GM18873 (cell line): ENCODE measurements around the gene TSPAN2.

Source experiments
- ATAC-seq: cut with Tn5 transposase; IDR thresholded peaks from one replicate; pipeline ENCODE4 v1.9.1; 2021; ENCODE audit warnings: mild to moderate bottlenecking, moderate library complexity, moderate number of reproducible peaks; ENCODE audit not compliant: unreplicated experiment, low FRiP score

The TSPAN2 gene

GRCh38 chr1:115089420-115090185 lies at the start of gene TSPAN2:
Gene TSPAN2, minus strand, starts transcription at chr1:115089503. Its CDS starts 71 bp downstream, at chr1:115089432.
- no peak for ATAC-seq

GRCh38 chr1:115138973-115139372 lies 49.7 kb upstream of the TSPAN2 start:
- ATAC-seq = no peak

DNA sequence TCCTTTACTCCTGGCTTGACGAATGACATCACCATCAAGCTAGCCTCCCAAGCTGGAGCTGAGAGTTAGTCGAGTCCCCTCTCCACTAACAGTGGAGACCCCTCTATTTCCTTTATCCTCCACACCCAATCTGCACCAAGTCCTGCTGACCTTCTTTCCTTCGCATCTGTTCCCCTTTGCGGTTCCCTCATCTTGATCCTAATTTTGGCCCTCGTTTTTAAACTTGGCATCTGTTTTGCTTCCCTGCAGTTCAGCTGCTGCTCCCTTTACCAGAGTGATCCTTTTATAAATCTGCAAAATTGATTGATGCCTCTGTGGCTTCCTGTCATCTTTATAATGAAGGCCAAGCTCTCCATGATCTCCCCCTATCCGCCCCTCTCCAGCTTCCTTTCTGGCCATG lies 49.0 kb upstream of the TSPAN2 start:
- no peak for ATAC-seq

GRCh38 chr1:115137191-115137590 lies 47.9 kb upstream of the TSPAN2 start:
- ATAC-seq = no peak

- ATAC-seq = no peak
These were observed 47.4 kb upstream of the TSPAN2 start for GRCh38 chr1:115136706-115137105.

DNA sequence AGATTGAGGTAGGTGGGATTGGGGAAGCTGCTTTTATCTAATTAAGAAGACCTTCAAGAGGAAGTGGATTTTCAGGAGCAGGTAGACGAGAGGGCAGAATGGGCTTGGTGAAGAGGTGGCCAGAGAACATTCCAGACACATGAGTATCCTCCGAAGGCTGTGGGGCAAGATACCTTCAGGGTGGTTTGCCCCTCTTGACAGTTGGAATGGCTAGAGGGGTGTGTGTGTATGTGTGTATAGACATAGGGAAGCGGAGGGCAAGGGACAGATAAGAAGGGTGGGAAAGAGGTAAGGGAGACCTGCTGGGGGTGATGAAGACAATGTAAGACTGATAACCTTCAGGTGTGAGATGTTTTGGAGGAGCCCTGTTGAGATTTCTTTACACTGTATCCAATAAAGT lies 46.8 kb upstream of the TSPAN2 start:
- no peak for ATAC-seq

- no peak for ATAC-seq
These were observed 46.4 kb upstream of the TSPAN2 start for GRCh38 chr1:115135681-115136080.

GRCh38 chr1:115134850-115135480 lies 45.7 kb upstream of the TSPAN2 start:
- no peak for ATAC-seq

GRCh38 chr1:115134231-115134630 lies 44.9 kb upstream of the TSPAN2 start:
- no peak for ATAC-seq

GRCh38 chr1:115133440-115133839 lies 44.1 kb upstream of the TSPAN2 start:
- ATAC-seq = no peak

- ATAC-seq = no peak
These were observed 41.5 kb upstream of the TSPAN2 start for GRCh38 chr1:115130786-115131185.

- no peak for ATAC-seq
These were observed 39.9 kb upstream of the TSPAN2 start for GRCh38 chr1:115129071-115129640.

GRCh38 chr1:115127539-115127938 lies 38.2 kb upstream of the TSPAN2 start:
- no peak for ATAC-seq

GRCh38 chr1:115126516-115126915 lies 37.2 kb upstream of the TSPAN2 start:
- ATAC-seq = no peak

GRCh38 chr1:115123116-115123515 lies 33.8 kb upstream of the TSPAN2 start:
- ATAC-seq = no peak

- no peak for ATAC-seq
These were observed 32.5 kb upstream of the TSPAN2 start for GRCh38 chr1:115121793-115122192.

- no peak for ATAC-seq
These were observed 31.0 kb upstream of the TSPAN2 start for GRCh38 chr1:115120296-115120695.

GRCh38 chr1:115118611-115119010 lies 29.3 kb upstream of the TSPAN2 start:
- no peak for ATAC-seq

DNA sequence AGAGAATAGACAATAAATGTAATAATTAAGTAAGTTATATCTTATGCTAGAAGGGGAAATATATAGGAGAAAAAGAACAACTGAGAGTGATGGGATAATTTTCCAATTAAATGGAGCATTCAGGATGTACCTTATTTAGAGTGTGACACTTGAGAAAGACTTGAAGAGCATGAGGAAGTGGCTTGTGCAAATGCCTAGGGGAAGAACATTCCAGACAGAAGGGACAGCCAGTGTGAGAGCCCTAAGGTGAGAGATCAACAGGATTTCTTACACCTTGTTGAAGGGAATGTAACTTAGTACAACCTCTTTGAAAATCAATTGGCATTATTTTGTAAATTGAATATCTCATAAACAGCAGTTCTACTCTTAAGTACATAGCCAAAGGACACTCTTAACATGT lies 28.8 kb upstream of the TSPAN2 start:
- ATAC-seq = no peak

GRCh38 chr1:115117298-115117697 lies 28.0 kb upstream of the TSPAN2 start:
- no peak for ATAC-seq

DNA sequence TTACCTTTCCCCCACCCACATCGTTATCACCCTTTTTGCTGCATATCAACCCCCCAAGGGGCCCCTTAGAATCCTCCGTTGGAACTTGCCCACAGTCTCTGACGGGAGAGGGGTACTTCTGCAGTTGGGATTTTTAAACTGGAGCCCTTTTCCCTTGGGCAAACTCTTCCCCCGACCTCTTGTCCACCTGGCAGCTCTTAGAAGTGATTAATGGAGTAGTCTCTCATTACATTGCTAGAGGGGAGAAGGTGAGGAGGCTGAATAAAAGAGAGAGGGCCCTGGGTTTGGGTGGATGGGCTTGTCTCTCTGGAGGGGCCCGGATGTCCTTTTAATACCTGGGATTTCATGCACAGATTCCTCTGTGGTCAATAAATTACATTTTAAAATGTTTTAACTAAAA lies 27.2 kb upstream of the TSPAN2 start:
- no peak for ATAC-seq
